Measurements from ENCODE around the gene EFTUD2. TPM values are rescaled to one million over a fixed set of nuclear protein-coding genes. Genes with fewer than 3 reads are reported as not detected.
"Not testable (repeated sequence)": the region's sequence is repeated elsewhere in the genome, so short reads cannot be mapped to it uniquely, and the experiment has no call there.

EFTUD2 gene
- 10 to 100 TPM; 56.0 to 88.0 TPM for total RNA-seq

DNA sequence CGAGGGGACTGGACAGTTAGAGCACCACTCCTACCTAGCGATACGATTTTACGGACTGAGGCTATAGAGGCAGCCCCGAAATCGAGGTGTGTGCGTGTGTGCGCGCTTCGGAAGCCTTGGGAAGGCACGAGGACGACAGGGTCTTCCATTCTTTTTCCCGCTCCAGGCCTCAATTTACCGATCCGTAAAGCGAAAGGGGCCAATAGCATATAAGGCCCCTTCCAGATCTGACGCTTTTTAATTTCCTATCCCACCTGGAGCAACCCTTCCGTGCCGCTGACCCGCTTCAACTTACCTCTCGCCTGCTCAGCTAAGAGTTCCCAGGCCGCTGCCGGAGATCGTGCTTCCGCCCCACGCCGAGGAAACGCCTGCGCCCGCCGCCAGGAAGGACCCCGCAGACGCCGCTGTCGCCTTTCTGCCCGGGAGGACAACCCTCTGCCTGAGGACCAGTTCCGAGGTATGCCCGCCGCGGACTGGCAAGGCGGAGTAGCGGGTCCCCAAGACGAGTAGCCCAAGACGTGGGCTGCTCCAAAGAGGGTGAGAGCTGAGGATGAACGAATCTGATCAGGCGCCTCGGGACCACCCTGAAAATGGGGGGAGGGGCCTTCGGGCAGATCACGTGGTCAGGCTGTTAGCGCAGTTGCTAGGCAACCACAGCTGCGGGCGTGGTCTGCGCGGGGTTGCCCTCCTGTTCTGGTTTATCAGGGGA lies at the start of gene EFTUD2:
TSS of gene EFTUD2 (minus strand) at position 372 of the 709 bp plus-strand sequence. CDS start 4,924 bp downstream, outside the sequence.
- WGBS, result under 1% methylated on average over 54 of the region's 54 CpGs
- intact Hi-C loops (cut with DNase I), result no loop called here

DNA sequence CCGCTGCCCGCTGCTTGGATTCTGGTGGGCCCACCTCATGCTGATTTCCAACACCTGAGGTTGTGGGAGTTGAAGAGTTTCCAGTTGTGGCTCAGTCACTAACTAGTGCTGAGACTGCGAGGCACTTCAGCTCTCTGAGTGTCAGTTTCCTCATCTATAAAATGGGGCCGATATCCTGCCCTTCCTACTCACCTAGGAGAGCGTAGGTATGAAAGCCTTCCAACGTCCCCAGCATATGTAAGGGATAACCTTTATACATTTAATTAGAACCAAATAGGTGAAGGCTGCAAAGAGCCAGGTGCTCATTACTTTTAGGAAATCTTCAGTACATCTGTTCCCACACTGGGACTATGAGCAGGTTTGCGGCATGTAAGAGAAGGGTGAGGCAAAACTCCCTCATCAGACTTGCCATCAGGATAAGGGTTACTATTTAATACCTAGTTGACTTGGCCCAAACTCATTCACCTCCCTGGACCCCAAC lies 49.1 kb upstream of the EFTUD2 start:
- H3K27me3 ChIP-seq (replicated peaks; ENCODE audit: insufficient read depth), result no peaks in the 10 kb centered on the region
- intact Hi-C loops (cut with DNase I), result no loop called here
- no peaks in the 10 kb centered on the region for H3K9me3 ChIP-seq
- no peak for DNase-seq (ENCODE audit: low spot score)
- H3K27ac ChIP-seq, result no peak overlapping the region
- H3K4me1 ChIP-seq (replicated peaks), result peaks cover 3% of the 10 kb centered on the region
- 60% methylated on average over 7 of the region's 7 CpGs for WGBS
- no peak for TF ChIP-seq POLR2AphosphoS5 (IDR thresholded peaks at IDR 0.05)
- TF ChIP-seq POLR2A (IDR thresholded peaks at IDR 0.05), result no peak
- TF ChIP-seq, protein P1, sequence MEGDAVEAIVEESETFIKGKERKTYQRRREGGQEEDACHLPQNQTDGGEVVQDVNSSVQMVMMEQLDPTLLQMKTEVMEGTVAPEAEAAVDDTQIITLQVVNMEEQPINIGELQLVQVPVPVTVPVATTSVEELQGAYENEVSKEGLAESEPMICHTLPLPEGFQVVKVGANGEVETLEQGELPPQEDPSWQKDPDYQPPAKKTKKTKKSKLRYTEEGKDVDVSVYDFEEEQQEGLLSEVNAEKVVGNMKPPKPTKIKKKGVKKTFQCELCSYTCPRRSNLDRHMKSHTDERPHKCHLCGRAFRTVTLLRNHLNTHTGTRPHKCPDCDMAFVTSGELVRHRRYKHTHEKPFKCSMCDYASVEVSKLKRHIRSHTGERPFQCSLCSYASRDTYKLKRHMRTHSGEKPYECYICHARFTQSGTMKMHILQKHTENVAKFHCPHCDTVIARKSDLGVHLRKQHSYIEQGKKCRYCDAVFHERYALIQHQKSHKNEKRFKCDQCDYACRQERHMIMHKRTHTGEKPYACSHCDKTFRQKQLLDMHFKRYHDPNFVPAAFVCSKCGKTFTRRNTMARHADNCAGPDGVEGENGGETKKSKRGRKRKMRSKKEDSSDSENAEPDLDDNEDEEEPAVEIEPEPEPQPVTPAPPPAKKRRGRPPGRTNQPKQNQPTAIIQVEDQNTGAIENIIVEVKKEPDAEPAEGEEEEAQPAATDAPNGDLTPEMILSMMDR (IDR thresholded peaks at IDR 0.05), result no peak
- no peaks in the 10 kb centered on the region for H3K36me3 ChIP-seq
- peak overlapping the region; percentile 43 to 45 for H3K4me3 ChIP-seq

More for the DNA sequence above, at the start of gene EFTUD2:
- Histone ChIP-seq H3K27ac (peak within 1 kb of the TSS; percentile 91), H3K9me3 (no peaks in the 10 kb centered on the region), H3K4me3 (peak within 1 kb of the TSS; percentile 47 to 61), H3K4me1 (replicated peaks) (peaks cover 5% of the 10 kb centered on the region), H3K27me3 (replicated peaks; ENCODE audit: insufficient read depth) (no peaks in the 10 kb centered on the region), H3K36me3 (no peaks in the 10 kb centered on the region)
- DNase-seq (ENCODE audit: low spot score), result peak; percentile 87
- TF ChIP-seq, protein P1 (IDR thresholded peaks at IDR 0.05), result peak in 2 of 4 experiments; percentile 10 to 44
- peak; percentile 95 for TF ChIP-seq POLR2AphosphoS5 (IDR thresholded peaks at IDR 0.05)
- TF ChIP-seq POLR2A (IDR thresholded peaks at IDR 0.05), result no peak

DNA sequence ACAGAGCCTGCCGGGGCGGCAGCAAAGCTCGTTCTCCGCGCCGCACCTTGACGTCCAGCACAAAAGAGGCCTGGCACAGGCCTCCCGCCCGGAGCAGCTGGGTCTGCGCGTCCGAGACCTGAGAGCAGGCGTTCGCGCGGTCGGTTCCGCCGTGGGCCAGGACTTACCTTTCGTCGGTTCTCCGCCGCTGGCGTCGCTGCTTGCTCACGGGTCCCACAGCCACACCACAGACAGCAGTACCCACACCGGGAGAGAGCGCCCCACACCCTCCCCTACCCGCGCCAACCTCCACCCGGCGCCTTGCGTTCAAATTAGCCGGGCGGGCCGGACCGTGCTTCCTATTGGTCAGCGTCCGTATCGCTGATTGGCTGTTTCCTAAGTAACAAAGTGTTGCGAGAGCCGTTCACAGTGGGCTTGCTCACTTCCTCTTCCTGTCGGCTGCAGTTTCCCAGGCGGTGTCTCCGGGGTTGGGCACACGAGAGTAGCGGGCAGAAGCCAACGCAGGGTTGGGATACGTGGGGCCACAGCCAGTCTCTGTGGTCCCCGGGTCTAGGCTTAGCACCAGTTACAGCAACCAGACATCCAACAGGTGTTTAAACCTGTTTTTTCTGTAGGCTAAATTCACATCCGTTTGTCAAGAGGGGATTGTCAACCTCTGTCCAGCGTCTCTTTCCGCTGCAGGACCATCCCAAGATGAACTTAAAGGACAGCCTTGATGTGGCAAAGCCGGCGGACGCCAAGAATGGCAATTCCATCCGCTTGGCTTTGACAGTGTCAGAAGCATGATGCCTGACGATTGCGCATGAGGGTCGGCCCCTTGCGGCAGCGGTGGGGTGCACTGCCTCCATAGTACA lies 48.4 kb upstream of the EFTUD2 start, which contains the start of gene KIF18B:
TSS of gene KIF18B (minus strand) at position 313 of the 854 bp plus-strand sequence. CDS start 11,429 bp downstream, outside the sequence.
- no peaks in the 10 kb centered on the region for H3K36me3 ChIP-seq
- H3K27me3 ChIP-seq (replicated peaks; ENCODE audit: insufficient read depth), result no peaks in the 10 kb centered on the region
- DNase-seq (ENCODE audit: low spot score), result peak; percentile 85
- peaks cover 3% of the 10 kb centered on the region for H3K4me1 ChIP-seq (replicated peaks)
- no peaks in the 10 kb centered on the region for H3K9me3 ChIP-seq
- peak; percentile 91 for TF ChIP-seq POLR2AphosphoS5 (IDR thresholded peaks at IDR 0.05)
- TF ChIP-seq, protein P1 (IDR thresholded peaks at IDR 0.05), result peak in 1 of 4 experiments; percentile 11
- peak; percentile 52 for TF ChIP-seq POLR2A (IDR thresholded peaks at IDR 0.05)
- intact Hi-C loops (cut with DNase I), result no loop called here
- H3K27ac ChIP-seq, result peak within 1 kb of the TSS in 1 of 2 donors; percentile 60
- H3K4me3 ChIP-seq, result peak within 1 kb of the TSS; percentile 43 to 45
- WGBS, result 2% methylated on average over 54 of the region's 62 CpGs

DNA sequence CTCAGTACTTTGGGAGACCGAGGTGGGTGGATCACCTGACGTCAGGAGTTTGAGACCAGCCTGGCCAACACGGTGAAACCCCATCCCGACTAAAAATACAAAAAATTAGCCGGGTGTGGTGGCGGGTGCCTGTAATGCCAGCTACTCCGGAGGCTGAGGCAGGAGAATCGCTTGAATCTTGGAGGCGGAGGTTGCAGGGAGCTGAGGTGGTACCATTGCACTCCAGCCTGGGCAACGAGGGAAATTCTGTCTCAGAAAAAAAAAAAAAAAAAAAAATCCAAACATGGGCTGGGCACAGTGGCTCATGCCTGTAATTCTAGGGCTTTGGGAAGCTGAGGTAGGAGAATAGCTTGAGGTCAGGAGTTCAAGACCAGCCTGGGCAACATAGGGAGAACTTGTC lies 46.4 kb upstream of the EFTUD2 start:
- DNase-seq (ENCODE audit: low spot score); H3K4me3 ChIP-seq; H3K27ac ChIP-seq; H3K27me3 ChIP-seq (replicated peaks; ENCODE audit: insufficient read depth); intact Hi-C loops (cut with DNase I); H3K4me1 ChIP-seq (replicated peaks); H3K9me3 ChIP-seq; H3K36me3 ChIP-seq: not testable (repeated sequence)
- WGBS, result 94% methylated on average over 10 of the region's 10 CpGs

DNA sequence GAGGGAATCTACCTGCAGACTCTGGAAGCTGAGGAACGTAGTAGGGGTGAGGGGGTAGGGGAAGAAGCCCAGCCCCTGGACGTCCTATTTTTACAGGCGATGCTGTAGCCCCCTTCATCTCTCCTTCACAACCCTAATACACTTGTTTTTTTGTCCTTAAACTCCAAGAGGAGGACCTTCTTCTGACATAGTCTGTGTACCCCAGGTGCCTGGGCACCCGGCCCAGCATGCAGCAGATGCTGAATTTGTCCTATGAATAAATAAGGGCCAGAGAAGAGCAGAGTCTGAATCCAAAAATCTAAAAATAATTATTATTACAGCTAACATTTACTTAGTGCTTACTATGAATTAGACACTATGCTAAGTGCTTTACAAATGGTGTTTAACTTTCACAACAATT lies 43.2 kb upstream of the EFTUD2 start:
- no peak overlapping the region for H3K4me3 ChIP-seq
- H3K9me3 ChIP-seq, result no peaks in the 10 kb centered on the region
- H3K4me1 ChIP-seq (replicated peaks), result peaks cover 3% of the 10 kb centered on the region
- H3K36me3 ChIP-seq, result no peaks in the 10 kb centered on the region
- H3K27me3 ChIP-seq (replicated peaks; ENCODE audit: insufficient read depth), result no peaks in the 10 kb centered on the region
- H3K27ac ChIP-seq, result no peak overlapping the region
- no peak for DNase-seq (ENCODE audit: low spot score)
- 67% methylated on average over 4 of the region's 4 CpGs for WGBS
- TF ChIP-seq POLR2AphosphoS5 (IDR thresholded peaks at IDR 0.05) (no peak), POLR2A (IDR thresholded peaks at IDR 0.05) (no peak)
- TF ChIP-seq, protein P1 (IDR thresholded peaks at IDR 0.05), result no peak
- intact Hi-C loops (cut with DNase I), result no loop called here
